GM18511 (cell line): ENCODE results near the gene FOXK1.

ENCODE experiments used
- ATAC-seq: cut with Tn5 transposase; IDR thresholded peaks from one replicate; pipeline ENCODE4 v1.9.1; 2021; ENCODE audit warnings: mild to moderate bottlenecking, moderate library complexity; ENCODE audit not compliant: unreplicated experiment

Gene FOXK1

GRCh38 chr7:4694305-4694704, 12.2 kb downstream of the FOXK1 start:
- ATAC-seq = no peak

- ATAC-seq = no peak
Measured at GRCh38 chr7:4698707-4699275, 16.7 kb downstream of the FOXK1 start.

- ATAC-seq = no peak
Measured at GRCh38 chr7:4699841-4700240, 17.7 kb downstream of the FOXK1 start.

- no peak for ATAC-seq
Measured at GRCh38 chr7:4700577-4701235, 18.6 kb downstream of the FOXK1 start.

GRCh38 chr7:4702961-4703512, 20.9 kb downstream of the FOXK1 start:
- ATAC-seq = no peak

- ATAC-seq = no peak
Measured at GRCh38 chr7:4703532-4703931, 21.4 kb downstream of the FOXK1 start.

GRCh38 chr7:4706384-4707216, 24.5 kb downstream of the FOXK1 start:
- no peak for ATAC-seq

- ATAC-seq = no peak
Measured at GRCh38 chr7:4707217-4707741, 25.2 kb downstream of the FOXK1 start.

- ATAC-seq = no peak
Measured at GRCh38 chr7:4707980-4708411, 25.9 kb downstream of the FOXK1 start.

GRCh38 chr7:4709187-4709586, 27.1 kb downstream of the FOXK1 start:
- ATAC-seq = no peak

- no peak for ATAC-seq
Measured at GRCh38 chr7:4711093-4711492, 29.0 kb downstream of the FOXK1 start.

GRCh38 chr7:4711634-4712033, 29.5 kb downstream of the FOXK1 start:
- ATAC-seq = no peak

GRCh38 chr7:4712281-4713182, 30.4 kb downstream of the FOXK1 start:
- ATAC-seq = peak; percentile 55

- peak; percentile 93 for ATAC-seq
Measured at GRCh38 chr7:4713183-4713784, 31.2 kb downstream of the FOXK1 start.

- ATAC-seq = no peak
Measured at GRCh38 chr7:4714161-4714700, 32.1 kb downstream of the FOXK1 start.

GRCh38 chr7:4714767-4715409, 32.8 kb downstream of the FOXK1 start:
- ATAC-seq = no peak

GRCh38 chr7:4715410-4715776, 33.3 kb downstream of the FOXK1 start:
- ATAC-seq = no peak

GRCh38 chr7:4716946-4717795, 35.1 kb downstream of the FOXK1 start:
- ATAC-seq = no peak
